ENCODE measurements around the gene SERPIND1. TPM values are rescaled to one million over a fixed set of nuclear protein-coding genes. Genes with fewer than 3 reads are reported as not detected.

The SERPIND1 gene
- total and polyA plus RNA-seq, 11 donors = 0.04 to 0.44 (median 0.15) TPM; not detected in 5

- Histone ChIP-seq H3K4me3 (no peak overlapping the region), H3K4me1 (no peaks in the 10 kb centered on the region), H3K27ac (no peak overlapping the region), H3K27me3 (no peaks in the 10 kb centered on the region), H3K9me3 (no peaks in the 10 kb centered on the region), H3K36me3 (peaks cover 4 to 100% (median 98%) of the 10 kb centered on the region in 9 donors)
- no peak for ATAC-seq
- intact Hi-C loops (cut with DNase I) = no loop called here
- WGBS, 4 donors = 78 to 92% (median 84%) methylated on average over 6 of the region's 6 CpGs
- DNase-seq = no peak
- no peak for TF ChIP-seq POLR2A (IDR thresholded peaks at IDR 0.05)
- TF ChIP-seq, protein P1, sequence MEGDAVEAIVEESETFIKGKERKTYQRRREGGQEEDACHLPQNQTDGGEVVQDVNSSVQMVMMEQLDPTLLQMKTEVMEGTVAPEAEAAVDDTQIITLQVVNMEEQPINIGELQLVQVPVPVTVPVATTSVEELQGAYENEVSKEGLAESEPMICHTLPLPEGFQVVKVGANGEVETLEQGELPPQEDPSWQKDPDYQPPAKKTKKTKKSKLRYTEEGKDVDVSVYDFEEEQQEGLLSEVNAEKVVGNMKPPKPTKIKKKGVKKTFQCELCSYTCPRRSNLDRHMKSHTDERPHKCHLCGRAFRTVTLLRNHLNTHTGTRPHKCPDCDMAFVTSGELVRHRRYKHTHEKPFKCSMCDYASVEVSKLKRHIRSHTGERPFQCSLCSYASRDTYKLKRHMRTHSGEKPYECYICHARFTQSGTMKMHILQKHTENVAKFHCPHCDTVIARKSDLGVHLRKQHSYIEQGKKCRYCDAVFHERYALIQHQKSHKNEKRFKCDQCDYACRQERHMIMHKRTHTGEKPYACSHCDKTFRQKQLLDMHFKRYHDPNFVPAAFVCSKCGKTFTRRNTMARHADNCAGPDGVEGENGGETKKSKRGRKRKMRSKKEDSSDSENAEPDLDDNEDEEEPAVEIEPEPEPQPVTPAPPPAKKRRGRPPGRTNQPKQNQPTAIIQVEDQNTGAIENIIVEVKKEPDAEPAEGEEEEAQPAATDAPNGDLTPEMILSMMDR (IDR thresholded peaks at IDR 0.05) = no peak
These were observed 28.5 kb downstream of the SERPIND1 start for GRCh38 chr22:20802452-20802851.

- Histone ChIP-seq H3K4me3 (no peak overlapping the region), H3K36me3 (peaks cover 4 to 100% (median 98%) of the 10 kb centered on the region in 9 donors), H3K27me3 (no peaks in the 10 kb centered on the region), H3K27ac (no peak overlapping the region), H3K4me1 (no peaks in the 10 kb centered on the region), H3K9me3 (no peaks in the 10 kb centered on the region)
- no peak for TF ChIP-seq POLR2A (IDR thresholded peaks at IDR 0.05)
- TF ChIP-seq, protein P1 (IDR thresholded peaks at IDR 0.05) = no peak
- WGBS, 4 donors = 94 to 96% (median 95%) methylated on average over 11 of the region's 11 CpGs
- peak in 1 of 4 donors; percentile 24 for ATAC-seq
- no peak for DNase-seq
- intact Hi-C loops (cut with DNase I) = no loop called here
These were observed 29.1 kb downstream of the SERPIND1 start for GRCh38 chr22:20802922-20803553.

DNA sequence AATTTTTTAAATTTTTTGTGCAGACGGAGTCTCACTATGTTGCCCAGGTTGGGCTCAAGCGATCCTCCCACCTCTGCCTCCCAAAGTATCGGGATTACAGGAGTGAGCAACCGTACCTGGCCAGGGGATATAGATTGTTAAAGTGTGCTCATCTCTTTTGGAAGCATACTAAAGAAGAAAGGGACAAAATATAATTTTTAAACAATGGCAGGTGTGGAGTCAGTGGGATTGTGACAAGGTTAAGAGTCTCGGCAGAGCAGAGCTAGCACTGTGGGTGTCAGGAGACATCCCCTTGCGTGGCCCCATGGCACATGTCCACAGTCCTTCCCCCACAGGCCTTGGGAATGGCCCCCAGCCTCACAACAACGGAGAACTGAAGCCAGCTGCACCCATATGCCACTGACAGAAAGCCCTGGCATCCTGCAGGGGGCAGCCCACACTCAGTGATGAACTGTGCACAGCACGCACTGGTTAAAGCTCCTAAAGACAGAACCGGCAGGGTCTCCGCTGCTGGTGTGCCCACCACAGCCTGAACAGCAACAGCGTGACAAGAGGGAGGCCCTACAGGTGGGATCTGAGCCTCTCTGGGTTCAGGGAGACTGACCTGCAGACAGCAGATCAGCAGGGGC, 29.9 kb downstream of the SERPIND1 start:
- no peak for TF ChIP-seq POLR2A (IDR thresholded peaks at IDR 0.05)
- TF ChIP-seq, protein P1 (IDR thresholded peaks at IDR 0.05) = peak in 11 of 12 donors; percentile 15 to 51 (median 38)
- Histone ChIP-seq H3K27ac (no peak overlapping the region), H3K9me3 (no peaks in the 10 kb centered on the region), H3K36me3 (peaks cover 4 to 98% (median 93%) of the 10 kb centered on the region in 9 donors), H3K4me3 (no peak overlapping the region), H3K27me3 (no peaks in the 10 kb centered on the region), H3K4me1 (no peaks in the 10 kb centered on the region)
- DNase-seq = peak in 2 of 5 donors; percentile 32 to 33
- WGBS, 4 donors = 68 to 77% (median 74%) methylated on average over 10 to 11 of the region's 11 CpGs
- intact Hi-C loops (cut with DNase I) = no loop called here
- ATAC-seq = peak; percentile 45 to 63 (median 52)

- intact Hi-C loops (cut with DNase I) = no loop called here
- no peak for DNase-seq
- no peaks in the 10 kb centered on the region for H3K27me3 ChIP-seq
- WGBS, 4 donors = 91 to 96% (median 93%) methylated on average over 5 to 6 of the region's 6 CpGs
- TF ChIP-seq, protein P1 (IDR thresholded peaks at IDR 0.05) = no peak
- no peak for TF ChIP-seq POLR2A (IDR thresholded peaks at IDR 0.05)
- peaks cover 0 to 98% (median 93%) of the 10 kb centered on the region in 9 donors for H3K36me3 ChIP-seq
- H3K27ac ChIP-seq = no peak overlapping the region
- H3K9me3 ChIP-seq = no peaks in the 10 kb centered on the region
- H3K4me1 ChIP-seq = no peaks in the 10 kb centered on the region
- H3K4me3 ChIP-seq = no peak overlapping the region
- ATAC-seq = no peak
These were observed 30.7 kb downstream of the SERPIND1 start for GRCh38 chr22:20804650-20805049.

All from heart left ventricle (tissue), 16 donors.